Endothelial cell of umbilical vein (primary cell): ENCODE measurements around the gene ATOH7. TPM values are rescaled to one million over a fixed set of nuclear protein-coding genes. Genes with fewer than 3 reads are reported as not detected.

Experiments used
- BruUV-seq: library from RNA; stranded (reverse); fragments of 400-500 nt; replicated peaks from 2 replicates; lab custom pipeline; 2021; lab: Mats Ljungman, UMichigan
- CTCF ChIA-PET: fragments of 300-600, 350-600 bp; sonication (Branson Sonifier 250); formaldehyde crosslinking; loops from one replicate; lab custom pipeline; 2021; ENCODE audit warnings: antibody characterized with exemption, inconsistent platforms; lab: Charles Lee
- POLR2A ChIA-PET: fragments of 300-600, 350-600 bp; sonication (Branson Sonifier 250); formaldehyde crosslinking; loops from one replicate; lab custom pipeline; 2021; ENCODE audit warnings: antibody characterized with exemption, inconsistent platforms; lab: Charles Lee
- DNase-seq: peaks from one replicate; pipeline ENCODE4 v3.0.0-alpha.2; 2011; ENCODE audit warnings: low read depth, low spot score
- FAIRE-seq: peaks from 2 replicates; lab custom pipeline; 2011; peaks lifted over from hg19 to GRCh38; lab: Jason Lieb, UNC
- H2AFZ ChIP-seq: 2 replicates; pipeline ENCODE4 v1.6.0; 2012; ENCODE audit warnings: low read depth, low read length, control low read depth, inconsistent platforms
- H3K27ac ChIP-seq: 2 replicates; pipeline ENCODE4 v1.5.1; 2011; ENCODE audit warnings: low read depth, mild to moderate bottlenecking, control low read depth, low read length, moderate library complexity; ENCODE audit not compliant: insufficient read depth
- H3K27me3 ChIP-seq, 2 experiments: 2 replicates each; pipeline versions ENCODE4 v1.6.0 to v1.6.1; 2011; ENCODE audit warnings: low read length in 2 of 2, mixed read lengths in 1 of 2; ENCODE audit not compliant: control insufficient read depth in 2 of 2, insufficient read depth in 2 of 2
- H3K36me3 ChIP-seq, 2 experiments: 2 replicates in 1 of 2; 3 replicates in 1 of 2; pipeline ENCODE4 v1.5.1; 2011; ENCODE audit warnings: low read length in 2 of 2, mild to moderate bottlenecking in 1 of 2, moderate library complexity in 1 of 2; ENCODE audit not compliant: control insufficient read depth in 2 of 2, insufficient read depth in 2 of 2; ENCODE audit errors: extremely low read depth in 1 of 2
- H3K4me1 ChIP-seq: 3 replicates; pipeline ENCODE4 v1.5.1; 2011; ENCODE audit warnings: mild to moderate bottlenecking, low read length; ENCODE audit not compliant: control insufficient read depth, insufficient read depth; ENCODE audit errors: extremely low read depth
- H3K4me2 ChIP-seq: 2 replicates; pipeline ENCODE4 v1.6.1; 2011; ENCODE audit warnings: low read length, control low read depth, mixed read lengths; ENCODE audit not compliant: insufficient read depth
- H3K4me3 ChIP-seq, 3 experiments: fragments of 200-600 bp in 1 of 3; sonication (generic), shearing (Covaris generic) in 1 of 3; replicated peaks in 1 of 3; 2 replicates each; pipeline ENCODE4 v1.5.1; 2011 to 2016; ENCODE audit warnings: control low read depth in 3 of 3, low read length in 3 of 3, mild to moderate bottlenecking in 2 of 3, inconsistent platforms in 1 of 3, low read depth in 1 of 3, moderate library complexity in 1 of 3; ENCODE audit not compliant: insufficient read depth in 1 of 3
- H3K79me2 ChIP-seq: 2 replicates; pipeline ENCODE4 v1.6.0; 2012; ENCODE audit warnings: low read length, inconsistent platforms; ENCODE audit not compliant: control insufficient read depth, insufficient read depth
- H3K9ac ChIP-seq: replicated peaks from 2 replicates; pipeline ENCODE3; 2011; ENCODE audit warnings: low read length, control low read depth; ENCODE audit not compliant: insufficient read depth; ENCODE audit errors: extremely low read depth
- H3K9me1 ChIP-seq: replicated peaks from 3 replicates; pipeline ENCODE4 v1.6.0; 2011; ENCODE audit warnings: mild to moderate bottlenecking, low read length; ENCODE audit not compliant: control insufficient read depth, insufficient read depth; ENCODE audit errors: extremely low read depth
- H3K9me3 ChIP-seq: replicated peaks from 2 replicates; pipeline ENCODE4 v1.5.1; 2012; ENCODE audit warnings: low read length, inconsistent platforms; ENCODE audit not compliant: control insufficient read depth, insufficient read depth
- H4K20me1 ChIP-seq: replicated peaks from 2 replicates; pipeline ENCODE3; 2011; ENCODE audit warnings: mild to moderate bottlenecking, low read length; ENCODE audit not compliant: control insufficient read depth, insufficient read depth; ENCODE audit errors: extremely low read depth
- EZH2 ChIP-seq: IDR thresholded peaks from 2 replicates; pipeline ENCODE4 v1.6.1; 2012; ENCODE audit warnings: borderline replicate concordance, low read depth, mild to moderate bottlenecking, moderate library complexity, low read length, inconsistent platforms; ENCODE audit not compliant: severe bottlenecking
- FOS ChIP-seq: IDR thresholded peaks from 2 replicates; pipeline ENCODE4 v1.6.1; 2011; ENCODE audit warnings: mild to moderate bottlenecking, low read length, moderate library complexity, borderline replicate concordance; ENCODE audit not compliant: insufficient read depth
- GATA2 ChIP-seq: IDR thresholded peaks from 2 replicates; pipeline ENCODE4 v1.7.0; 2011; ENCODE audit warnings: low read depth, mild to moderate bottlenecking, moderate library complexity, mixed read lengths, low read length; ENCODE audit not compliant: insufficient read length, insufficient read depth
- JUN ChIP-seq: IDR thresholded peaks from 2 replicates; pipeline ENCODE4 v1.6.1; 2011; ENCODE audit warnings: borderline replicate concordance, low read depth; ENCODE audit not compliant: insufficient read length, insufficient read depth
- MYC ChIP-seq: IDR thresholded peaks from one replicate; pipeline ENCODE4 v1.6.1; 2011; ENCODE audit warnings: mild to moderate bottlenecking, low read depth, low read length
- POLR2A ChIP-seq: IDR thresholded peaks from 2 replicates; pipeline ENCODE4 v1.6.1; 2012; ENCODE audit warnings: low read depth, mild to moderate bottlenecking, control low read depth, low read length
- POLR2AphosphoS5 ChIP-seq: IDR thresholded peaks from 2 replicates; pipeline ENCODE4 v1.6.1; 2012; ENCODE audit warnings: low read depth, mild to moderate bottlenecking, control low read depth, low read length, moderate library complexity; ENCODE audit not compliant: insufficient read depth
- dilution Hi-C: fragments of 300-500 bp; cut with MboI; formaldehyde crosslinking; loops from one replicate; pipeline ENCODE4 v1.15.0; 2019; ENCODE audit warnings: low sequenced_read_pairs; ENCODE audit not compliant: extremely low pct_ligation_motif_present
- intact Hi-C: fragments of 100-400 bp; cut with micrococcal nuclease; formaldehyde crosslinking; loops from one replicate; pipeline ENCODE4 v1.10.0; 2022
- polyA plus RNA-seq, 4 experiments: library from polyadenylated mRNA; depleted of rRNA in 3 of 4; stranded (reverse) in 3 of 4; unstranded in 1 of 4; fragments of >200 nt; gene quantifications; 2 replicates each; pipeline versions ENCODE4 v1.2.1 to v1.2.3, GENCODE V29; 2011 to 2012; ENCODE audit warnings: missing spikeins in 1 of 4
- total RNA-seq: library from RNA; stranded (reverse); gene quantifications from 2 replicates; pipeline ENCODE4 v1.2.3, GENCODE V29; 2021
- TF ChIP-seq, protein P1 (sequence below), 2 donors: IDR thresholded peaks; 1 replicate in 1 of 2; 2 replicates in 1 of 2; pipeline ENCODE4 v1.5.1; 2011; ENCODE audit warnings: low read length in 2 of 2, mild to moderate bottlenecking in 2 of 2, moderate library complexity in 2 of 2, control low read depth in 1 of 2, inconsistent platforms in 1 of 2, low read depth in 1 of 2; ENCODE audit not compliant: insufficient read depth in 1 of 2; ENCODE audit errors: extremely low read depth in 1 of 2
- TF ChIP-seq, protein P2 (sequence below): IDR thresholded peaks from 2 replicates; pipeline ENCODE4 v1.6.1; 2011; ENCODE audit not compliant: insufficient read depth, insufficient read length

Gene ATOH7
- total and polyA plus RNA-seq, 2 donors (not counting 3 experiments of a cell fraction or from before 2014, with no cell fraction given): not detected

DNA sequence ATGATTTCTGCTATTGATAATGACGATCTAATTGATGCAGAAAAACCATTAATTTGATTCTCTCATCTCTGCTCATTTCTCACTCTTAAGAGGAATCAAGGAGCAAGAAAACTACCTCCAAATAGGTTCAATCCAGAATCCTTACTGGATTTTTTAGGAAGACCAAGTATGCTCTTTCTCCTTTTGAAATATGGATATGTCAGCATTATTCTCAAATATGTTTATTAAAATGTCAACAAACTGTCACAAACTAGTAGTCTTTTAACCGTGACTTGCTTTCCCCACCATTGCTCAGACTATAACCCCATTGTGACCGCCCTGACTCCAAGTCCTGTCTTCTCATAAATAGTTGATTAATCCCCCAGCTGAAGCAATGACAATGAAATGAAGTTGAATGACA, 1.1 kb upstream of the ATOH7 start:
- Histone ChIP-seq H3K4me2 (no peak overlapping the region), H2AFZ (no peak overlapping the region), H3K4me3 (no peak overlapping the region), H3K79me2 (no peaks in the 10 kb centered on the region), H3K27me3 (peaks cover 23 to 29% of the 10 kb centered on the region in 2 experiments), H4K20me1 (no peaks in the 10 kb centered on the region), H3K27ac (no peak overlapping the region), H3K9me3 (no peaks in the 10 kb centered on the region), H3K9ac (no peak overlapping the region), H3K4me1 (peaks cover 12% of the 10 kb centered on the region), H3K9me1 (no peaks in the 10 kb centered on the region), H3K36me3 (no peaks in the 10 kb centered on the region)
- CTCF ChIA-PET: no interaction called here
- intact Hi-C loops (no loop called here), dilution Hi-C loops (no loop called here)
- no peak for DNase-seq
- peak; percentile 37 for FAIRE-seq
- POLR2A ChIA-PET: no interaction called here
- no TSS peak for BruUV-seq
- no peak for TF ChIP-seq FOS

DNA sequence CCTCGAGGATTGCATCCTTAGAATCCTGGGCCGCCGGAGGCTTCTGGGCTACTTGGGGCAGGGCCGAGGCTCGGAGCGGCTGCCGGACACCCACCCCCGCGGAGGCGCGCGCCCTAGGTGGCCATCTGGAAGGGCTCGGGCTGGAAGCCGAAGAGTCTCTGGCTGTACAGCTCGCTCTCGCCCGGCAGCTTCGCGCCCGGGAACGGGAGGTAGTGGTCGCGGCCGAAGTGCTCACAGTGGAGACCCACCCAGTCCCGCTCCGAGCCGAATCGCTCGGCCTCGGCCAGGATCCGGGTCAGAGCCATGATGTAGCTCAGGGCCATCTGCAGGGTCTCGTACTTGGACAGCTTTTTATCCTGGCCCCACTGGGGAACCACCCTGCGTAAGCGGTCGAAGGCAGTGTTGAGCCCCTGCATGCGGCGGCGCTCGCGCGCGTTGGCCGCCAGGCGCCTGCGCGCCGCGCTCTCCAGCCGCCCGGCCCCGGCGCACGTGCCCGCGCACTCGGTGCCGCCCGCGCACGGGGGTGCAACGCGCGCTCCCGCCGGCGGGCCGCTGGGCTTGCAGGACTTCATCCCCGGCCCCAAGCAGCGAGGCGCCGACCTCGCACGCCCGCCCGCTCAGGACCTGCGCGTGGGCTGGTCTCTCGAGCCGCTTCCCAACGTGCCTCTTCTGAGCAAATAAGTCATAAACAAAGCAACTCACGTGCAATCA, 652 bp downstream of the ATOH7 start:
- peak overlapping the region; percentile 37 to 72 (median 58) for H3K4me3 ChIP-seq
- peak overlapping the region; percentile 62 for H3K9ac ChIP-seq
- dilution Hi-C loops (no loop called here), intact Hi-C loops (no loop called here)
- no peak for TF ChIP-seq JUN
- no peak for TF ChIP-seq GATA2
- TF ChIP-seq MYC: no peak
- TF ChIP-seq FOS: no peak
- peak; percentile 49 for TF ChIP-seq EZH2
- TF ChIP-seq POLR2A: no peak
- TF ChIP-seq, protein P1, sequence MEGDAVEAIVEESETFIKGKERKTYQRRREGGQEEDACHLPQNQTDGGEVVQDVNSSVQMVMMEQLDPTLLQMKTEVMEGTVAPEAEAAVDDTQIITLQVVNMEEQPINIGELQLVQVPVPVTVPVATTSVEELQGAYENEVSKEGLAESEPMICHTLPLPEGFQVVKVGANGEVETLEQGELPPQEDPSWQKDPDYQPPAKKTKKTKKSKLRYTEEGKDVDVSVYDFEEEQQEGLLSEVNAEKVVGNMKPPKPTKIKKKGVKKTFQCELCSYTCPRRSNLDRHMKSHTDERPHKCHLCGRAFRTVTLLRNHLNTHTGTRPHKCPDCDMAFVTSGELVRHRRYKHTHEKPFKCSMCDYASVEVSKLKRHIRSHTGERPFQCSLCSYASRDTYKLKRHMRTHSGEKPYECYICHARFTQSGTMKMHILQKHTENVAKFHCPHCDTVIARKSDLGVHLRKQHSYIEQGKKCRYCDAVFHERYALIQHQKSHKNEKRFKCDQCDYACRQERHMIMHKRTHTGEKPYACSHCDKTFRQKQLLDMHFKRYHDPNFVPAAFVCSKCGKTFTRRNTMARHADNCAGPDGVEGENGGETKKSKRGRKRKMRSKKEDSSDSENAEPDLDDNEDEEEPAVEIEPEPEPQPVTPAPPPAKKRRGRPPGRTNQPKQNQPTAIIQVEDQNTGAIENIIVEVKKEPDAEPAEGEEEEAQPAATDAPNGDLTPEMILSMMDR (IDR thresholded peaks at IDR 0.05; ENCODE audit: extremely low read depth in 1 of 2, insufficient read depth in 1 of 2, low read depth in 1 of 2, low read length in 2 of 2): peak; percentile 5 to 45
- TF ChIP-seq POLR2AphosphoS5: no peak
- TF ChIP-seq, protein P2, sequence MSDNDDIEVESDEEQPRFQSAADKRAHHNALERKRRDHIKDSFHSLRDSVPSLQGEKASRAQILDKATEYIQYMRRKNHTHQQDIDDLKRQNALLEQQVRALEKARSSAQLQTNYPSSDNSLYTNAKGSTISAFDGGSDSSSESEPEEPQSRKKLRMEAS: no peak
- CTCF ChIA-PET: interaction anchor here (0.8 to 4.2 kb wide), 8 partner anchors 10 to 117 kb away, joined by 3 to 38 read pairs (median 4); no protein-coding TSS in a partner anchor
- H4K20me1 ChIP-seq: no peaks in the 10 kb centered on the region
- H3K9me3 ChIP-seq: no peaks in the 10 kb centered on the region
- peaks cover 25 to 29% of the 10 kb centered on the region in 2 experiments for H3K27me3 ChIP-seq
- H3K36me3 ChIP-seq: no peaks in the 10 kb centered on the region
- no peaks in the 10 kb centered on the region for H3K79me2 ChIP-seq
- POLR2A ChIA-PET: interaction anchor here (0.6 to 0.9 kb wide), 2 partner anchors 101 to 305 kb away, joined by 3 read pairs; partner anchors contain the start of gene HNRNPH3
- FAIRE-seq (peak; percentile 77), DNase-seq (peak; percentile 81)
- H3K27ac ChIP-seq: no peak overlapping the region
- H3K9me1 ChIP-seq: no peaks in the 10 kb centered on the region
- peak overlapping the region; percentile 82 for H3K4me2 ChIP-seq
- H3K4me1 ChIP-seq: peaks cover 12% of the 10 kb centered on the region
- H2AFZ ChIP-seq: peak overlapping the region; percentile 96
- no TSS peak for BruUV-seq
